Prostate gland (tissue), 2 donors: ENCODE data around the gene PIAS4. TPM values are rescaled to one million over a fixed set of nuclear protein-coding genes. Genes with fewer than 3 reads are reported as not detected.

Source experiments
- DNase-seq: peaks from one replicate; pipeline ENCODE4 v3.0.0-alpha.2; 2019; ENCODE audit warnings: low spot score
- H3K27ac ChIP-seq, 2 donors: fragments of 200-600 bp; sonication (generic); 2 replicates each; pipeline ENCODE4 v1.5.1; 2017 to 2019
- H3K27me3 ChIP-seq: fragments of 200-600 bp; sonication (generic); replicated peaks from 2 replicates; pipeline ENCODE4 v1.5.1; 2019; ENCODE audit not compliant: insufficient read depth
- H3K36me3 ChIP-seq, 2 donors: fragments of 200-600 bp; sonication (generic); 1 replicate in 1 of 2; 2 replicates in 1 of 2; pipeline versions ENCODE4 v1.5.1 to v1.8.1; 2017 to 2019
- H3K4me1 ChIP-seq: fragments of 200-600 bp; sonication (generic); replicated peaks from 2 replicates; pipeline ENCODE4 v1.5.1; 2019
- H3K4me3 ChIP-seq, 2 donors: fragments of 200-600 bp; sonication (generic); 2 replicates each; pipeline ENCODE4 v1.5.1; 2017 to 2019
- H3K9me3 ChIP-seq: fragments of 200-600 bp; sonication (generic); 2 replicates; pipeline ENCODE4 v1.5.1; 2017
- CTCF ChIP-seq, 4 experiments: fragments of 200-600 bp in 2 of 4; fragments of 450-650 bp in 2 of 4; sonication (generic) in 2 of 4; IDR thresholded peaks; 1 replicate in 3 of 4; 2 replicates in 1 of 4; pipeline ENCODE4 v1.5.1; 2016 to 2019; ENCODE audit warnings: antibody characterized with exemption in 4 of 4, mild to moderate bottlenecking in 2 of 4, moderate library complexity in 2 of 4
- POLR2A ChIP-seq: fragments of 450-650 bp; IDR thresholded peaks from one replicate; pipeline ENCODE4 v1.6.1; 2016; ENCODE audit warnings: antibody characterized with exemption, mild to moderate bottlenecking
- POLR2AphosphoS5 ChIP-seq: sonication (generic); formaldehyde crosslinking; IDR thresholded peaks from one replicate; pipeline ENCODE4 v1.6.1; 2017; ENCODE audit warnings: antibody characterized with exemption
- WGBS: methylation state at CpG from one replicate; pipeline ENCODE4 v1.1.5; 2018; 5-methylcytosine and 5-hydroxymethylcytosine counted together
- intact Hi-C: fragments of 100-400 bp; cut with DNase I; formaldehyde crosslinking; loops from one replicate; pipeline ENCODE4 v1.14.2; 2022
- total RNA-seq, 2 donors: library from RNA; depleted of rRNA; stranded (reverse); fragments of >200 nt; gene quantifications; one replicate each; pipeline ENCODE4 v1.1.0, GENCODE V29; 2016

PIAS4 gene
- total RNA-seq, 2 donors from 2014 or later: 25.3 to 70.0 TPM

DNA sequence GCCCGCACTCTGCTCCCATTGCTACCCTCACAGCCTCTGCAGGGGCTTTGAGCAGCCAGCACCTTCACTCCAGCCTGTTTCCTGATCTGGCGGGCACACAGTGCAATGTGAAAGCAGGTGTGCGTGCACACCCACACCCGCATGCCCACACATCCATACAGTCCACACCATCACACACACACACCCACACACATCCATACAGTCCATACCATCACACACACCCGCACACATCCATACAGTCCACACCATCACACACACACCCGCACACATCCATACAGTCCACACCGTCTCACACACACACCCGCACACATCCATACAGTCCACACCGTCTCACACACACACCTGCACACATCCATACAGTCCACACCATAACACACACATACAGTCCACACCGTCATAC lies 28.0 kb downstream of the PIAS4 start:
- Histone ChIP-seq H3K27ac (no peak overlapping the region), H3K4me1 (no peaks in the 10 kb centered on the region), H3K27me3 (no peaks in the 10 kb centered on the region), H3K36me3 (no peaks in the 10 kb centered on the region), H3K4me3 (no peak overlapping the region), H3K9me3 (no peaks in the 10 kb centered on the region)
- DNase-seq: no peak
- 84% methylated on average over 9 of the region's 10 CpGs for WGBS
- intact Hi-C loops: no loop called here
- TF ChIP-seq CTCF (IDR thresholded peaks at IDR 0.05): no peak

DNA sequence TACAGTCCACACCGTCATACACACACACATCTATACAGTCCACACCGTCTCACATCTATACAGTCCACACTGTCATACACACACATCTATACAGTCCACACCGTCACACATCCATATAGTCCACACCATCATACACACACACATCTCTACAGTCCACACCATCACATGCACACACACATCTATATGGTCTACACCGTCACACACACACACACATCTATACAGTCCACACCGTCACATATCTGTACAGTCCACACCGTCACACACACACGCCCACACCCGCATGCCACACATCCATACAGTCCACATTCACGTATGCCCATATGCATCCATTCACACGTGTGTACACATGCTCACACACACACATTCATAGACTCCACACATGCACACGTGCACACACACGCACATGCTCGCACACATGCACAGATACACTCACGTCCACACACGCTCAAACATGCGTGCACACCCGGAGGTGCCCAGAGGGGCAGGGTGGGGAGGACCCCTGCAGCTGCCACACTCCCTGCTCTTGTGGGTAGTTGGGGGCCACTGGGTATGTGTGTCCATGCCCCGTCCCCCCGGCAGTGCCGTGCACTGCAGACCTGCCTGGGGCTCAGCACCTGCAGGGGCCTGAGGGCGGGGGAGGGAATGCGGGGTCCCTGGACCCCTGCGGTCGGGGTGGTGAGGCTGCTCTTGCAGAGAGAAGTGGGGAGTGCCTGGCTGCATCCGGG lies 29.2 kb downstream of the PIAS4 start:
- Histone ChIP-seq H3K36me3 (no peaks in the 10 kb centered on the region), H3K27me3 (no peaks in the 10 kb centered on the region), H3K27ac (no peak overlapping the region), H3K4me1 (no peaks in the 10 kb centered on the region), H3K4me3 (no peak overlapping the region), H3K9me3 (no peaks in the 10 kb centered on the region)
- WGBS: 91% methylated on average over 25 of the region's 25 CpGs
- no peak for TF ChIP-seq POLR2AphosphoS5
- no peak for TF ChIP-seq POLR2A
- no peak for TF ChIP-seq CTCF (IDR thresholded peaks at IDR 0.05)
- DNase-seq: no peak
- intact Hi-C loops: no loop called here

- 91% methylated on average over 54 of the region's 54 CpGs for WGBS
- H3K36me3 ChIP-seq: no peaks in the 10 kb centered on the region
- intact Hi-C loops: no loop called here
- no peak for DNase-seq
- H3K9me3 ChIP-seq: no peaks in the 10 kb centered on the region
- H3K27me3 ChIP-seq: no peaks in the 10 kb centered on the region
- H3K27ac ChIP-seq: no peak overlapping the region
- H3K4me3 ChIP-seq: no peak overlapping the region
- H3K4me1 ChIP-seq: no peaks in the 10 kb centered on the region
- TF ChIP-seq POLR2A: no peak
- no peak for TF ChIP-seq CTCF (IDR thresholded peaks at IDR 0.05)
- no peak for TF ChIP-seq POLR2AphosphoS5
Measured at GRCh38 chr19:4037301-4037949, 29.9 kb downstream of the PIAS4 start.

DNA sequence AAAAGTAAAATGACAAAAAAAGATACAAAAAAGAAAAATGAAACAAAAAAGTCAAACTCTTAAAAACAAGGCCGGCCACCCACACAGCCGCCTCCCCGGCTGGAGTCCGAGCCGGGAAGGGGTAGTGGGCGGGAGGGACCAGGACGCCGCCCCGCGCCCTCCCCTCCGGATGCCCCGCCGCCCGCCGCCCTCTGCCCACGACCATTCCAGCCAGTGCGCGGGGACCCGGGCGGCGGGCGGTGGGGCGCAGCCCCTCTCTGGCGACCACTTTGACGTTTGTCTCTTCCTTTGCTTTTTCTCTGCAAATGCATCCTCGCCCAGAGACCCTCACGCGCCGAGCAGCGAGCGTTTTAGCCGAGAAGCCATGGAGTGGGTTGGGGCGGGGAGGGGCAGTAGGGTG lies 30.5 kb downstream of the PIAS4 start:
- H3K27me3 ChIP-seq: no peaks in the 10 kb centered on the region
- no peak for TF ChIP-seq POLR2AphosphoS5
- TF ChIP-seq CTCF (IDR thresholded peaks at IDR 0.05): no peak
- TF ChIP-seq POLR2A: no peak
- intact Hi-C loops: no loop called here
- WGBS: 82% methylated on average over 33 of the region's 33 CpGs
- H3K4me1 ChIP-seq: peaks cover 2% of the 10 kb centered on the region
- no peaks in the 10 kb centered on the region for H3K36me3 ChIP-seq
- H3K9me3 ChIP-seq: no peaks in the 10 kb centered on the region
- DNase-seq: no peak
- no peak overlapping the region for H3K27ac ChIP-seq
- no peak overlapping the region for H3K4me3 ChIP-seq
